Mesendoderm (in vitro differentiated cells): Measurements from ENCODE around the gene CDSN.

ENCODE experiments used
- DNase-seq: peaks from one replicate; pipeline ENCODE4 v3.0.0; 2013
- H2AK5ac ChIP-seq: 2 replicates; pipeline ENCODE4 v1.6.1; 2013; ENCODE audit warnings: low read length, inconsistent platforms
- H2BK120ac ChIP-seq: 2 replicates; pipeline ENCODE4 v1.6.1; 2013; ENCODE audit warnings: low read depth, mild to moderate bottlenecking, low read length, moderate library complexity, mixed read lengths
- H2BK15ac ChIP-seq: replicated peaks from 2 replicates; pipeline ENCODE4 v1.6.1; 2013; ENCODE audit warnings: low read depth, mild to moderate bottlenecking, moderate library complexity
- H2BK5ac ChIP-seq: 2 replicates; pipeline ENCODE4 v1.6.1; 2013; ENCODE audit warnings: low read length, inconsistent platforms
- H3K18ac ChIP-seq: 2 replicates; pipeline ENCODE4 v1.6.1; 2013; ENCODE audit warnings: mild to moderate bottlenecking, low read length, mixed read lengths
- H3K23ac ChIP-seq: one replicate; pipeline ENCODE4 v1.6.1; 2013; ENCODE audit warnings: low read length
- H3K27ac ChIP-seq: 2 replicates; pipeline ENCODE4 v1.5.1; 2013; ENCODE audit warnings: low read depth, mild to moderate bottlenecking, inconsistent platforms, low read length, moderate library complexity
- H3K27me3 ChIP-seq: 2 replicates; pipeline ENCODE4 v1.6.1; 2013; ENCODE audit warnings: low read length, control low read depth, mild to moderate bottlenecking, inconsistent platforms; ENCODE audit not compliant: insufficient read depth, poor library complexity
- H3K36me3 ChIP-seq: 2 replicates; pipeline ENCODE4 v1.6.1; 2013; ENCODE audit warnings: low read length, inconsistent platforms; ENCODE audit not compliant: control insufficient read depth, insufficient read depth
- H3K4ac ChIP-seq: one replicate; pipeline ENCODE4 v1.6.1; 2013; ENCODE audit warnings: low read depth, mild to moderate bottlenecking, low read length, moderate library complexity
- H3K4me1 ChIP-seq: 2 replicates; pipeline ENCODE4 v1.6.1; 2013; ENCODE audit warnings: low read depth, low read length, inconsistent platforms; ENCODE audit not compliant: control insufficient read depth
- H3K4me2 ChIP-seq: 2 replicates; pipeline ENCODE4 v1.6.1; 2013; ENCODE audit warnings: low read length
- H3K4me3 ChIP-seq: 2 replicates; pipeline ENCODE4 v1.5.1; 2013; ENCODE audit warnings: mild to moderate bottlenecking, low read length
- H3K56ac ChIP-seq: one replicate; pipeline ENCODE4 v1.6.1; 2013; ENCODE audit warnings: low read length
- H3K79me1 ChIP-seq: 2 replicates; pipeline ENCODE4 v1.6.1; 2013; ENCODE audit warnings: low read length, inconsistent platforms
- H3K79me2 ChIP-seq: 2 replicates; pipeline ENCODE4 v1.6.1; 2013; ENCODE audit warnings: mild to moderate bottlenecking, low read length; ENCODE audit not compliant: control insufficient read depth, insufficient read depth
- H3K9ac ChIP-seq: 2 replicates; pipeline ENCODE4 v1.6.1; 2013; ENCODE audit warnings: low read length, inconsistent platforms
- H4K5ac ChIP-seq: one replicate; pipeline ENCODE4 v1.6.1; 2013; ENCODE audit warnings: low read length
- H4K8ac ChIP-seq: one replicate; pipeline ENCODE4 v1.6.1; 2013; ENCODE audit warnings: low read depth, mild to moderate bottlenecking, control low read depth, low read length, moderate library complexity
- WGBS: extraction: QIAGEN DNeasy Blood & Tissue Kit; methylation state at CpG from one replicate; pipeline ENCODE4 v1.1.7; 2013; ENCODE audit warnings: low lambda C conversion rate, missing lambda C conversion rate; ENCODE audit not compliant: insufficient coverage; ENCODE audit errors: extremely low coverage; 5-methylcytosine and 5-hydroxymethylcytosine counted together

CDSN gene

GRCh38 chr6:31130751-31131150 is 10.5 kb upstream of the CDSN start:
- H3K4me3 ChIP-seq, result no peak overlapping the region
- no peaks in the 10 kb centered on the region for H3K27me3 ChIP-seq
- H3K4ac ChIP-seq, result no peak overlapping the region
- H3K79me2 ChIP-seq, result no peaks in the 10 kb centered on the region
- no peak overlapping the region for H3K4me2 ChIP-seq
- H3K23ac ChIP-seq, result no peak overlapping the region
- no peak overlapping the region for H3K18ac ChIP-seq
- H2AK5ac ChIP-seq, result no peak overlapping the region
- no peak overlapping the region for H3K56ac ChIP-seq
- no peak overlapping the region for H4K5ac ChIP-seq
- no peak overlapping the region for H2BK15ac ChIP-seq
- no peaks in the 10 kb centered on the region for H3K79me1 ChIP-seq
- WGBS, result no CpG with 5 or more reads among the region's 3 CpGs
- DNase-seq, result no peak
- no peak overlapping the region for H2BK5ac ChIP-seq
- H4K8ac ChIP-seq, result no peak overlapping the region
- no peaks in the 10 kb centered on the region for H3K36me3 ChIP-seq
- H2BK120ac ChIP-seq, result no peak overlapping the region
- no peak overlapping the region for H3K27ac ChIP-seq
- no peak overlapping the region for H3K9ac ChIP-seq
- no peaks in the 10 kb centered on the region for H3K4me1 ChIP-seq

DNA sequence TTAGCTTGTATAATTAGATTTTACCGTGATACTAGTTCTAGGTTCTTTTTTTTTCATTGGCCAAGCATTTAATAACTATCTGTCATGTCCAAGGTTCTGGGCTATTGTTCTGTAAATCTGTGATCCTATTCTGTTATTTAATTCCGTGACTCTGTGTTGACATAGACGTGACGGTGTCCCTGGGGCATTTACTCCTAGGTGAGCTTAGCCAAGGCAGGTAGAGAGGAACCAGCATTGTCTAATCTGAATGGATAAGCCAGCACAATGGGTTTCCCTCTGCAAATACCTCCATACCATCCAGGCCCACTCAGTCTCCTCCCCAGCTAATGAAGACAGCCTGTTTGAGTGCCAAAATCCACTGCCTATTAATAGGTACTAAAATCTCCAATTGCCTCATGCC is 8.9 kb upstream of the CDSN start:
- no CpG with 5 or more reads among the region's 4 CpGs for WGBS

GRCh38 chr6:31128093-31128676 is 7.9 kb upstream of the CDSN start:
- no peak overlapping the region for H3K56ac ChIP-seq
- no CpG with 5 or more reads among the region's 8 CpGs for WGBS

More for the DNA sequence above, 8.9 kb upstream of the CDSN start:
- H3K23ac ChIP-seq, result no peak overlapping the region
- H3K4ac ChIP-seq, result no peak overlapping the region
- no peaks in the 10 kb centered on the region for H3K27me3 ChIP-seq
- H4K8ac ChIP-seq, result no peak overlapping the region
- H3K36me3 ChIP-seq, result no peaks in the 10 kb centered on the region
- peak; percentile 27 for DNase-seq
- H3K18ac ChIP-seq, result no peak overlapping the region
- H2BK120ac ChIP-seq, result no peak overlapping the region
- no peak overlapping the region for H3K9ac ChIP-seq
- no peak overlapping the region for H2BK15ac ChIP-seq
- no peak overlapping the region for H3K4me3 ChIP-seq
- H3K4me2 ChIP-seq, result no peak overlapping the region
- no peaks in the 10 kb centered on the region for H3K79me1 ChIP-seq
- no peak overlapping the region for H2AK5ac ChIP-seq
- H3K79me2 ChIP-seq, result no peaks in the 10 kb centered on the region
- H3K56ac ChIP-seq, result peak overlapping the region; percentile 15
- no peak overlapping the region for H3K27ac ChIP-seq
- no peak overlapping the region for H2BK5ac ChIP-seq
- no peak overlapping the region for H4K5ac ChIP-seq
- H3K4me1 ChIP-seq, result no peaks in the 10 kb centered on the region

GRCh38 chr6:31126396-31127175 is 6.3 kb upstream of the CDSN start:
- Histone ChIP-seq H2BK5ac (no peak overlapping the region), H3K79me1 (no peaks in the 10 kb centered on the region), H2BK15ac (no peak overlapping the region), H3K36me3 (no peaks in the 10 kb centered on the region), H3K27me3 (no peaks in the 10 kb centered on the region), H3K4me1 (no peaks in the 10 kb centered on the region), H3K79me2 (no peaks in the 10 kb centered on the region), H2BK120ac (no peak overlapping the region), H3K23ac (no peak overlapping the region), H4K5ac (no peak overlapping the region), H4K8ac (no peak overlapping the region), H3K27ac (no peak overlapping the region), H3K4me2 (no peak overlapping the region), H3K4ac (no peak overlapping the region), H3K4me3 (no peak overlapping the region), H3K18ac (no peak overlapping the region), H2AK5ac (no peak overlapping the region), H3K56ac (peak overlapping the region; percentile 35), H3K9ac (no peak overlapping the region)
- no CpG with 5 or more reads among the region's 16 CpGs for WGBS
- DNase-seq, result peak; percentile 51

More at GRCh38 chr6:31128093-31128676, 7.9 kb upstream of the CDSN start:
- no peak overlapping the region for H4K8ac ChIP-seq
- H2BK5ac ChIP-seq, result no peak overlapping the region
- no peaks in the 10 kb centered on the region for H3K79me2 ChIP-seq
- no peaks in the 10 kb centered on the region for H3K36me3 ChIP-seq
- H3K79me1 ChIP-seq, result no peaks in the 10 kb centered on the region
- H2BK120ac ChIP-seq, result no peak overlapping the region
- H3K4me3 ChIP-seq, result no peak overlapping the region
- H3K27me3 ChIP-seq, result no peaks in the 10 kb centered on the region
- H3K4me2 ChIP-seq, result no peak overlapping the region
- no peak overlapping the region for H3K4ac ChIP-seq
- no peak overlapping the region for H2AK5ac ChIP-seq
- H3K27ac ChIP-seq, result no peak overlapping the region
- peak; percentile 74 for DNase-seq
- no peak overlapping the region for H4K5ac ChIP-seq
- H3K9ac ChIP-seq, result no peak overlapping the region
- H2BK15ac ChIP-seq, result no peak overlapping the region
- H3K23ac ChIP-seq, result no peak overlapping the region
- no peaks in the 10 kb centered on the region for H3K4me1 ChIP-seq
- no peak overlapping the region for H3K18ac ChIP-seq

DNA sequence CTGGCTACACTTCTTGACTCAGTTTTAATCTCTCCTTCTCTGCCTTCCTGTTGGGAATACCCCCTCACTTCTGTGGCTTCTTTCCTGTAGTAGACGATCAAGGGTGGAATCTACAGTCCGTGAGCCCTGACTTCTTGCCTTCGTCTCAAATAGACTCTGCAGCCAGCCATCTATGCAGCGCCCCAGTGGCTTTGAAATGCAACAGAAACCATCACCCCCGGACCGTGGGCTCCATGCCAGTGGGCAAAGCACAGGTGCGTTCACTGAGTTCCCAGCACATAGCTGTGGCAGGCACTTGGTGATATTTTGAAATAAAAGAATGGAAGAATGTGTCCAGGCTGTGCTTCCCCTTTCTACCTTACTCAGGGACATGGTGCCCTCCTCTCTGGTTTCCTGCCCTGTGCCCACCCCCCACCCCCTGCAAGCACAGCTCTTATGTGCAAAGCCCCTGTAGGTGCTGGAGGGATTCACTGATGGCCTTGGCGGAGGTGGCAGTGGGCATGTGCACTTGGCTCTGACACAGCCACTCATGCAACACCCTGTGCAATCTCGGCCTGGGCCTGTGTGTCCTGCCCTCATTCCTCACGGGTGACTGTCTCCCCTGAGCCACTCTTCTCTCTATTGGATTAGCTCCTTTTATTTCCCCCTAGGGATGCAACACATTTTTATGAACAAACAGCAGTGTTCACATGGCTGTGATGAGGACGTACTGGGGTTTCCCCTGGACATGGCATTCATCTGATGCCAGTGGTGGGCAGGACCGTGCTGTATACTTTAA is 5.5 kb upstream of the CDSN start:
- Histone ChIP-seq H3K56ac (no peak overlapping the region), H2AK5ac (no peak overlapping the region), H3K4me1 (no peaks in the 10 kb centered on the region), H2BK5ac (no peak overlapping the region), H4K8ac (no peak overlapping the region), H3K79me2 (no peaks in the 10 kb centered on the region), H3K23ac (no peak overlapping the region), H3K36me3 (no peaks in the 10 kb centered on the region), H3K9ac (no peak overlapping the region), H3K27me3 (no peaks in the 10 kb centered on the region), H3K79me1 (no peaks in the 10 kb centered on the region), H4K5ac (no peak overlapping the region), H3K27ac (no peak overlapping the region), H2BK15ac (no peak overlapping the region), H2BK120ac (no peak overlapping the region), H3K4ac (no peak overlapping the region), H3K4me2 (no peak overlapping the region), H3K4me3 (no peak overlapping the region), H3K18ac (no peak overlapping the region)
- no CpG with 5 or more reads among the region's 12 CpGs for WGBS
- no peak for DNase-seq
